Measurements from ENCODE around the gene GIMAP2. TPM values are rescaled to one million over a fixed set of nuclear protein-coding genes. Genes with fewer than 3 reads are reported as not detected.

The GIMAP2 gene
- total and polyA plus RNA-seq, 2 of the 4 experiments (the other 2 are of a cell fraction) = under 0.01 TPM; not detected in 1

DNA sequence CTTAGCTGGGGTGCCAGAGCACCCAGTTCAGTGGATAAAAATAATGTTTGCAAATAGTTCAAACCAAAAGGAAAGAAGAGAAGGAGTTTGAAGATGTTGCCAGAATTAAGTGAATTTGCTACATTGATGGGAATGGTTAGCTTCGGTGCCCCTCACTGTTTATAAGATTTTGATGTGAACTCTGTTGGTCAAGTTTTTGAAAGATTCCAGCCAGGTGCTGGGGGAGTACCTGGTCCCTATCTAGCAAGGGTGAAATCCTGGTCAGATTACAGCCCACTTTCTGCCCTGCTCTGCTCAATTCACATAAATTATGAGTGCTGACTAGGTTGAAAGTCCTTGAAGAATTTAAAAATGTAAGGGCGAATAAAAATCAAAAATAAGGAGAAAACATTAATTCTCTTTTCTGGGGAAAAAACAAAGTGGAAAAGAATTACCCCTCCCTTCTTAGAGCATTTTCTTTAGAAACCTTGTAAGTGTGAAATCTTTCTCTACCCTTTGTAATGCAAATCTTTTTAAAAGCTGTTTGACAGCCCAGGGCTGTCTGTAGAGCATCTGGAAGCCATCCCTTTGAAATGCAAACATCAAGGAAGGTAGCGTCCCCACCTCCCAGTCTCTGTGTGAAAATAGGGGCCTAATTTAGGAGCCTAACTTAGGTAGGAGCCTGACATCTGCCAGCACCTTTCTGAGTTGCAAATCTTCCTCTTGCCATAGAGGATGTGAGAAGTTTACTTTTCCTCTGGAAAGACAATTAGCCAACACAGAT, 50.3 kb downstream of the GIMAP2 start:
- Histone ChIP-seq H2BK120ac (ENCODE audit: low read depth, low read length) (no peak overlapping the region), H4K8ac (ENCODE audit: low read depth in 2 of 2, low read length in 2 of 2) (no peak overlapping the region), H3K27me3 (ENCODE audit: control insufficient read depth, insufficient read depth, low read length) (no peaks in the 10 kb centered on the region; the same call in 1 of the 2 replicates), H3K23ac (ENCODE audit: low read depth, low read length) (no peak overlapping the region), H4K20me1 (ENCODE audit: insufficient read depth, low read length) (no peaks in the 10 kb centered on the region), H3K14ac (replicated peaks; ENCODE audit: low read depth, low read length) (no peak overlapping the region), H3K79me1 (ENCODE audit: low read depth in 1 of 2, low read length in 2 of 2) (no peaks in the 10 kb centered on the region), H3K4me1 (ENCODE audit: control insufficient read depth, insufficient read depth, low read length) (no peaks in the 10 kb centered on the region), H4K5ac (ENCODE audit: low read depth, low read length) (no peak overlapping the region), H2BK15ac (ENCODE audit: low read depth, low read length) (no peak overlapping the region), H2AFZ (replicated peaks; ENCODE audit: low read length, poor library complexity) (no peak overlapping the region), H3K18ac (ENCODE audit: low read depth, low read length) (no peak overlapping the region), H2BK5ac (ENCODE audit: low read depth, low read length, poor library complexity, severe bottlenecking) (no peak overlapping the region), H3K36me3 (ENCODE audit: control insufficient read depth, insufficient read depth, low read length) (no peaks in the 10 kb centered on the region), H2AK9ac (replicated peaks; ENCODE audit: low read depth, low read length, poor library complexity) (no peak overlapping the region), H3K9me3 (ENCODE audit: control insufficient read depth, insufficient read depth, low read length) (no peaks in the 10 kb centered on the region), H2BK20ac (ENCODE audit: low read depth, low read length) (no peak overlapping the region), H3K4me3 (ENCODE audit: insufficient read depth, low read depth, low read length) (no peak overlapping the region), H3K9me1 (ENCODE audit: insufficient read depth, low read length) (no peaks in the 10 kb centered on the region), H3K56ac (ENCODE audit: extremely low read depth, insufficient read depth, low read length) (no peak overlapping the region), H2AK5ac (ENCODE audit: low read depth, low read length) (no peak overlapping the region), H4K91ac (ENCODE audit: insufficient read depth, low read depth, low read length) (no peak overlapping the region), H3K4ac (ENCODE audit: low read depth, low read length) (no peak overlapping the region), H3K4me2 (ENCODE audit: low read depth, low read length) (no peak overlapping the region), H3K27ac (ENCODE audit: insufficient read depth, low read length) (no peak overlapping the region), H3K9ac (ENCODE audit: low read depth, low read length) (no peak overlapping the region)
- in situ Hi-C loops (cut with MboI; ENCODE audit: low sequenced_read_pairs) = loop anchor here (25.0 kb wide), 1 partner anchor 423 kb away; the partner anchor contains the start of genes ACTR3C and LRRC61
- no peak for DNase-seq
- ATAC-seq (ENCODE audit: low read depth) = no peak
- intact Hi-C loops (cut with micrococcal nuclease) = no loop called here
- ChIA-PET CTCF (no interaction called here), POLR2A (ENCODE audit: unreplicated experiment) (no interaction called here)
- dilution Hi-C loops (cut with HindIII; ENCODE audit: low sequenced_read_pairs, unreplicated experiment) = no loop called here
- no peak for TF ChIP-seq RCOR1 (IDR thresholded peaks at IDR 0.05; ENCODE audit: insufficient replicate concordance, low read length)
- no peak for TF ChIP-seq CHD1 (IDR thresholded peaks at IDR 0.05; ENCODE audit: low read depth, low read length)
- no peak for TF ChIP-seq BHLHE40 (IDR thresholded peaks at IDR 0.05; ENCODE audit: low read depth, low read length)
- TF ChIP-seq ELK1 (IDR thresholded peaks at IDR 0.05; ENCODE audit: borderline replicate concordance, low read depth, low read length) = no peak
- TF ChIP-seq RFX5 (IDR thresholded peaks at IDR 0.05; ENCODE audit: low read depth, low read length) = no peak
- TF ChIP-seq RAD21 (IDR thresholded peaks at IDR 0.05; ENCODE audit: low read length) = no peak
- no peak for TF ChIP-seq MAFK (IDR thresholded peaks at IDR 0.05; ENCODE audit: low read depth, low read length)
- no peak for TF ChIP-seq POLR2A (IDR thresholded peaks at IDR 0.05; ENCODE audit: low read depth, low read length)
- TF ChIP-seq, protein P1, sequence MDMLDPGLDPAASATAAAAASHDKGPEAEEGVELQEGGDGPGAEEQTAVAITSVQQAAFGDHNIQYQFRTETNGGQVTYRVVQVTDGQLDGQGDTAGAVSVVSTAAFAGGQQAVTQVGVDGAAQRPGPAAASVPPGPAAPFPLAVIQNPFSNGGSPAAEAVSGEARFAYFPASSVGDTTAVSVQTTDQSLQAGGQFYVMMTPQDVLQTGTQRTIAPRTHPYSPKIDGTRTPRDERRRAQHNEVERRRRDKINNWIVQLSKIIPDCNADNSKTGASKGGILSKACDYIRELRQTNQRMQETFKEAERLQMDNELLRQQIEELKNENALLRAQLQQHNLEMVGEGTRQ (IDR thresholded peaks at IDR 0.05; ENCODE audit: low read depth, low read length) = no peak
- TF ChIP-seq SMC3 (IDR thresholded peaks at IDR 0.05; ENCODE audit: low read depth, low read length) = no peak
- TF ChIP-seq CEBPB (IDR thresholded peaks at IDR 0.05; ENCODE audit: low read depth, low read length) = no peak
- no peak for TF ChIP-seq CTCF (conservative IDR thresholded peaks at IDR 0.05; ENCODE audit: low read depth, low read length)
- BruUV-seq (replicated peaks) = no TSS peak
- no CpG with 5 or more reads among the region's 3 CpGs for WGBS, 2 experiments (ENCODE audit: extremely low coverage in 2 of 2, insufficient read length in 1 of 2)
